WTC11 (cell line): Measurements from ENCODE around the gene RSPO4.

Experiments used
- CREB1 ChIP-seq: sonication (generic); formaldehyde crosslinking; IDR thresholded peaks from 2 replicates; pipeline ENCODE4 v1.8.0; 2023; ENCODE audit warnings: mild to moderate bottlenecking, missing genetic modification reagents
- E2F4 ChIP-seq: sonication (generic); formaldehyde crosslinking; IDR thresholded peaks from 2 replicates; pipeline ENCODE4 v1.8.1; 2022; ENCODE audit warnings: low read depth, mild to moderate bottlenecking, moderate library complexity, missing genetic modification reagents, borderline replicate concordance
- PRRX2 ChIP-seq: fragments of 250-450 bp; sonication (Bioruptor Pico); IDR thresholded peaks from 2 replicates; pipeline ENCODE4 v1.8.0; 2021; ENCODE audit warnings: mild to moderate bottlenecking
- SMAD3 ChIP-seq: sonication (generic); formaldehyde crosslinking; IDR thresholded peaks from 2 replicates; pipeline ENCODE4 v1.8.0; 2022; ENCODE audit warnings: missing genetic modification reagents, mild to moderate bottlenecking, borderline replicate concordance

- TF ChIP-seq SMAD3 (CRISPR knock-in tag) = no peak
- no peak for TF ChIP-seq PRRX2 (CRISPR knock-in tag)
- TF ChIP-seq E2F4 (CRISPR knock-in tag) = no peak
- no peak for TF ChIP-seq CREB1
Measured at GRCh38 chr20:982754-983153, 19.4 kb downstream of the RSPO4 start.
